Measurements from ENCODE around the gene DIAPH3.

Gene DIAPH3

GRCh38 chr13:59970847-59971246 is 192.9 kb downstream of the DIAPH3 start:
- TF ChIP-seq CTCF (IDR thresholded peaks at IDR 0.05; ENCODE audit: control extremely low read depth, extremely low read depth, low read depth, missing control alignments) = no peak
- DNase-seq (ENCODE audit: extremely low spot score) = no peak
- ChIA-PET POLR2A (no interaction called here), CTCF (interaction anchor here (1.6 kb wide), 1 partner anchor 8 kb away, joined by 4 read pairs; no protein-coding TSS in a partner anchor)

GRCh38 chr13:59963827-59964226 is 199.9 kb downstream of the DIAPH3 start:
- CTCF ChIA-PET = interaction anchor here (2.5 kb wide), 1 partner anchor 13 kb away, joined by 10 read pairs; no protein-coding TSS in a partner anchor
- TF ChIP-seq CTCF (IDR thresholded peaks at IDR 0.05; ENCODE audit: control extremely low read depth, extremely low read depth, low read depth, missing control alignments) = no peak
- POLR2A ChIA-PET = no interaction called here
- no peak for DNase-seq (ENCODE audit: extremely low spot score)

GRCh38 chr13:59963383-59963782 is 200.3 kb downstream of the DIAPH3 start:
- DNase-seq (ENCODE audit: extremely low spot score) = no peak
- POLR2A ChIA-PET = no interaction called here
- CTCF ChIA-PET = interaction anchor here (0.7 to 4.3 kb wide), 6 partner anchors 9 to 284 kb away, joined by 3 to 27 read pairs (median 9); no protein-coding TSS in a partner anchor
- no peak for TF ChIP-seq CTCF (IDR thresholded peaks at IDR 0.05; ENCODE audit: control extremely low read depth, extremely low read depth, low read depth, missing control alignments)

GRCh38 chr13:59962343-59962742 is 201.4 kb downstream of the DIAPH3 start:
- POLR2A ChIA-PET = no interaction called here
- no peak for DNase-seq (ENCODE audit: extremely low spot score)
- TF ChIP-seq CTCF (IDR thresholded peaks at IDR 0.05; ENCODE audit: control extremely low read depth, extremely low read depth, low read depth, missing control alignments) = no peak
- CTCF ChIA-PET = interaction anchor here (0.7 to 4.3 kb wide), 6 partner anchors 11 to 283 kb away, joined by 3 to 27 read pairs (median 9); no protein-coding TSS in a partner anchor

- DNase-seq (ENCODE audit: extremely low spot score) = no peak
- POLR2A ChIA-PET = no interaction called here
- CTCF ChIA-PET = interaction anchor here (1.1 to 4.3 kb wide), 4 partner anchors 11 to 41 kb away, joined by 3 to 27 read pairs (median 10); no protein-coding TSS in a partner anchor
- TF ChIP-seq CTCF (IDR thresholded peaks at IDR 0.05; ENCODE audit: control extremely low read depth, extremely low read depth, low read depth, missing control alignments) = no peak
These were observed 203.0 kb downstream of the DIAPH3 start for GRCh38 chr13:59960683-59961082.

- ChIA-PET CTCF (no interaction called here), POLR2A (no interaction called here)
- no peak for DNase-seq (ENCODE audit: extremely low spot score)
- TF ChIP-seq CTCF (IDR thresholded peaks at IDR 0.05; ENCODE audit: control extremely low read depth, extremely low read depth, low read depth, missing control alignments) = no peak
These were observed 206.3 kb downstream of the DIAPH3 start for GRCh38 chr13:59957438-59957837.

Measured in GM10248 (cell line).